SU-DHL-6 (cell line): ENCODE measurements around the gene SERTAD4.

Experiments
- H2AFZ ChIP-seq: fragments of 200-600 bp; sonication (generic); 2 replicates; pipeline ENCODE4 v1.6.1; 2014; ENCODE audit warnings: low read depth, mild to moderate bottlenecking, moderate library complexity, mixed read lengths, antibody characterized with exemption, low read length; ENCODE audit not compliant: severe bottlenecking
- H3F3A ChIP-seq: fragments of 200-600 bp; shearing (Covaris generic); 2 replicates; pipeline ENCODE4 v1.6.0; 2016; ENCODE audit warnings: antibody characterized with exemption, mild to moderate bottlenecking; ENCODE audit not compliant: insufficient read depth
- H3K27ac ChIP-seq: fragments of 200-600 bp; sonication (generic); 2 replicates; pipeline ENCODE4 v1.5.1; 2016; ENCODE audit warnings: low read depth, mild to moderate bottlenecking, low read length, moderate library complexity, mixed read lengths
- H3K27me3 ChIP-seq: fragments of 200-600 bp; sonication (generic), shearing (Covaris generic); 2 replicates; pipeline ENCODE4 v1.6.0; 2014; ENCODE audit warnings: mild to moderate bottlenecking, low read length
- H3K36me3 ChIP-seq: fragments of 200-600 bp; sonication (generic); 2 replicates; pipeline ENCODE4 v1.6.1; 2014; ENCODE audit warnings: mild to moderate bottlenecking, low read length, mixed read lengths
- H3K4me2 ChIP-seq: fragments of 300-600, 200-600 bp; shearing (Covaris generic), sonication (generic); 2 replicates; pipeline ENCODE4 v1.6.0; 2014; ENCODE audit warnings: low read length, low read depth, mild to moderate bottlenecking; ENCODE audit not compliant: poor library complexity, severe bottlenecking
- H3K4me3 ChIP-seq: fragments of 200-600 bp; sonication (generic); 2 replicates; pipeline ENCODE4 v1.5.1; 2014; ENCODE audit warnings: antibody characterized with exemption, low read length, mild to moderate bottlenecking, mixed read lengths; ENCODE audit not compliant: insufficient read depth, poor library complexity, severe bottlenecking
- H3K79me2 ChIP-seq: fragments of 200-600 bp; sonication (generic); 2 replicates; pipeline ENCODE4 v1.6.1; 2014; ENCODE audit warnings: mild to moderate bottlenecking, low read length, moderate library complexity; ENCODE audit not compliant: insufficient read depth
- H3K9ac ChIP-seq: fragments of 200-600 bp; sonication (generic); 2 replicates; pipeline ENCODE4 v1.7.0; 2014; ENCODE audit warnings: mild to moderate bottlenecking, low read length
- H3K9me2 ChIP-seq: fragments of 200-600 bp; sonication (generic); replicated peaks from 2 replicates; pipeline ENCODE4 v1.6.1; 2014; ENCODE audit warnings: low read length; ENCODE audit not compliant: insufficient read depth
- H3K9me3 ChIP-seq: fragments of 200-600 bp; sonication (generic); 2 replicates; pipeline ENCODE4 v1.6.1; 2014; ENCODE audit warnings: low read length, mixed read lengths; ENCODE audit not compliant: insufficient read depth
- H4K20me1 ChIP-seq: fragments of 200-600 bp; sonication (generic); 2 replicates; pipeline ENCODE4 v1.6.1; 2014; ENCODE audit warnings: low read depth, mild to moderate bottlenecking, antibody characterized with exemption, low read length, moderate library complexity, mixed read lengths
- EZH2phosphoT487 ChIP-seq: fragments of 200-600 bp; sonication (generic), shearing (Covaris generic); conservative IDR thresholded peaks from 2 replicates; pipeline ENCODE4 v1.6.1; 2018; ENCODE audit warnings: mild to moderate bottlenecking, antibody characterized with exemption, low read length, moderate library complexity, mixed read lengths
- TF ChIP-seq, protein P1 (sequence below): fragments of 200-600 bp; sonication (generic); IDR thresholded peaks from one replicate; pipeline ENCODE4 v1.5.1; 2017; ENCODE audit warnings: antibody characterized with exemption, mild to moderate bottlenecking, low read length, moderate library complexity; ENCODE audit not compliant: insufficient read depth, poor library complexity, severe bottlenecking

SERTAD4 gene

GRCh38 chr1:210269981-210270380 lies 37.4 kb downstream of the SERTAD4 start:
- Histone ChIP-seq H3F3A (no peaks in the 10 kb centered on the region), H3K9me3 (no peaks in the 10 kb centered on the region), H3K79me2 (no peaks in the 10 kb centered on the region), H3K4me3 (no peak overlapping the region), H4K20me1 (no peaks in the 10 kb centered on the region), H3K4me2 (no peak overlapping the region), H3K36me3 (no peaks in the 10 kb centered on the region), H3K27me3 (no peaks in the 10 kb centered on the region), H2AFZ (no peak overlapping the region), H3K9me2 (no peaks in the 10 kb centered on the region), H3K27ac (no peak overlapping the region), H3K9ac (no peak overlapping the region)
- no peak for TF ChIP-seq EZH2phosphoT487
- TF ChIP-seq, protein P1, sequence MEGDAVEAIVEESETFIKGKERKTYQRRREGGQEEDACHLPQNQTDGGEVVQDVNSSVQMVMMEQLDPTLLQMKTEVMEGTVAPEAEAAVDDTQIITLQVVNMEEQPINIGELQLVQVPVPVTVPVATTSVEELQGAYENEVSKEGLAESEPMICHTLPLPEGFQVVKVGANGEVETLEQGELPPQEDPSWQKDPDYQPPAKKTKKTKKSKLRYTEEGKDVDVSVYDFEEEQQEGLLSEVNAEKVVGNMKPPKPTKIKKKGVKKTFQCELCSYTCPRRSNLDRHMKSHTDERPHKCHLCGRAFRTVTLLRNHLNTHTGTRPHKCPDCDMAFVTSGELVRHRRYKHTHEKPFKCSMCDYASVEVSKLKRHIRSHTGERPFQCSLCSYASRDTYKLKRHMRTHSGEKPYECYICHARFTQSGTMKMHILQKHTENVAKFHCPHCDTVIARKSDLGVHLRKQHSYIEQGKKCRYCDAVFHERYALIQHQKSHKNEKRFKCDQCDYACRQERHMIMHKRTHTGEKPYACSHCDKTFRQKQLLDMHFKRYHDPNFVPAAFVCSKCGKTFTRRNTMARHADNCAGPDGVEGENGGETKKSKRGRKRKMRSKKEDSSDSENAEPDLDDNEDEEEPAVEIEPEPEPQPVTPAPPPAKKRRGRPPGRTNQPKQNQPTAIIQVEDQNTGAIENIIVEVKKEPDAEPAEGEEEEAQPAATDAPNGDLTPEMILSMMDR: no peak

DNA sequence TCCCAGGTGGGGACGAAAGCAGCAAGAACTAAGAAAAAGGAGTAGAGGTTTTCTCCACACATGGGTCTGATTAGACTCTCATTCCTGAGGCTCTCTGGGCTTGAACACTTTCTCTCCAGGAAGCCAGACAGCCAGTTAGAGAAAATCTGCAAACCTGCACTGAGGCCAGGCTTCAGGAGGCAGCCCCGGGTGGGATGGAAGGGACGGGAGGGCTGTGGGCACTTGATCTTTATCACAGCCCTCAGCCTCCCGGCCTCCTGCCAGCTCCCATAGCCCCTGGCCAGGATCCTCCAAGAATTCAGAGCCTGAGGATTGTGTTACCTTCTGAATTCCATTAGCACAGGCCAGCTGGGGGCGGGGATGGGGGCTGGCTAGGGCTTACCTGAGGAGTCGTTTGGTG lies 40.1 kb downstream of the SERTAD4 start:
- Histone ChIP-seq H3K79me2 (no peaks in the 10 kb centered on the region), H3K27me3 (no peaks in the 10 kb centered on the region), H2AFZ (no peak overlapping the region), H4K20me1 (no peaks in the 10 kb centered on the region), H3K4me2 (no peak overlapping the region), H3K36me3 (no peaks in the 10 kb centered on the region), H3K4me3 (no peak overlapping the region), H3K9me3 (no peaks in the 10 kb centered on the region), H3K9ac (no peak overlapping the region), H3K27ac (no peak overlapping the region), H3F3A (no peaks in the 10 kb centered on the region), H3K9me2 (no peaks in the 10 kb centered on the region)
- TF ChIP-seq EZH2phosphoT487: no peak
- TF ChIP-seq, protein P1: no peak

GRCh38 chr1:210280221-210280620 lies 47.6 kb downstream of the SERTAD4 start:
- H3K9me2 ChIP-seq: no peaks in the 10 kb centered on the region
- H3K4me3 ChIP-seq: no peak overlapping the region
- no peaks in the 10 kb centered on the region for H3K79me2 ChIP-seq
- peaks cover 12% of the 10 kb centered on the region; the same call in 1 of the 2 replicates for H3K9me3 ChIP-seq
- no peaks in the 10 kb centered on the region for H3K36me3 ChIP-seq
- no peak overlapping the region for H3K27ac ChIP-seq
- no peak overlapping the region for H2AFZ ChIP-seq
- H3K27me3 ChIP-seq: no peaks in the 10 kb centered on the region
- TF ChIP-seq, protein P1: no peak
- no peak for TF ChIP-seq EZH2phosphoT487
- no peak overlapping the region for H3K9ac ChIP-seq
- no peaks in the 10 kb centered on the region for H4K20me1 ChIP-seq
- H3F3A ChIP-seq: no peaks in the 10 kb centered on the region
- no peak overlapping the region for H3K4me2 ChIP-seq
